Activated naive CD8-positive, alpha-beta T cell treated with anti-CD3 and anti-CD28 coated beads, Interleukin-2, amount 10 ng/mL, durations not matched to agents 7 days and 5 days (primary cell): ENCODE measurements around the gene AP3B2. TPM values are rescaled to one million over a fixed set of nuclear protein-coding genes. Genes with fewer than 3 reads are reported as not detected.

ENCODE experiments used
- ATAC-seq: fragments of 150-1000 bp; cut with Tn5 transposase; one replicate; pipeline ENCODE4 v1.10.0; 2021; ENCODE audit warnings: low read depth, moderate library complexity
- POLR2A ChIA-PET: fragments of 350-600 bp; sonication (Branson Sonifier 250); formaldehyde crosslinking; loops from one replicate; lab custom pipeline; 2021; ENCODE audit warnings: antibody characterized with exemption; lab: Charles Lee
- DNase-seq: peaks from one replicate; pipeline ENCODE4 v3.0.0; 2021
- H3K27ac Mint-ChIP-seq: one replicate; pipeline ENCODE4 v1.8.0; 2022; ENCODE audit warnings: mild to moderate bottlenecking, mixed read lengths
- H3K27me3 Mint-ChIP-seq: one replicate; pipeline ENCODE4 v1.8.0; 2022; ENCODE audit warnings: mild to moderate bottlenecking, moderate library complexity, mixed read lengths
- H3K36me3 Mint-ChIP-seq: one replicate; pipeline ENCODE4 v1.8.0; 2021; ENCODE audit warnings: mild to moderate bottlenecking, mixed read lengths
- H3K4me1 Mint-ChIP-seq: one replicate; pipeline ENCODE4 v1.8.0; 2021; ENCODE audit warnings: mixed read lengths
- H3K4me3 Mint-ChIP-seq: one replicate; pipeline ENCODE4 v1.8.0; 2022; ENCODE audit warnings: mild to moderate bottlenecking, moderate library complexity, mixed read lengths
- H3K9me3 Mint-ChIP-seq: one replicate; pipeline ENCODE4 v1.8.0; 2021; ENCODE audit warnings: mixed read lengths
- total RNA-seq, 2 experiments: library from RNA; stranded (reverse); gene quantifications; one replicate each; pipeline ENCODE4 v1.2.3, GENCODE V29; 2021

The AP3B2 gene
- total RNA-seq = under 1 TPM in 1 of 2 experiments, not detected in 1; 0.17 TPM

GRCh38 chr15:82709421-82710207, at the start of gene AP3B2:
AP3B2 (minus strand) TSS chr15:82709875; CDS start chr15:82709706, 169 bp downstream.
- Mint-ChIP-seq H3K4me1 (no peaks in the 10 kb centered on the region), H3K27me3 (peaks cover 9% of the 10 kb centered on the region), H3K27ac (no peak within 1 kb of the TSS), H3K4me3 (peak within 1 kb of the TSS; percentile 59), H3K36me3 (no peaks in the 10 kb centered on the region), H3K9me3 (no peaks in the 10 kb centered on the region)
- peak; percentile 93 for ATAC-seq
- POLR2A ChIA-PET = interaction anchor here (0.8 kb wide), 1 partner anchor 41 kb away, joined by 3 read pairs; no protein-coding TSS in a partner anchor
- DNase-seq = peak; percentile 84

DNA sequence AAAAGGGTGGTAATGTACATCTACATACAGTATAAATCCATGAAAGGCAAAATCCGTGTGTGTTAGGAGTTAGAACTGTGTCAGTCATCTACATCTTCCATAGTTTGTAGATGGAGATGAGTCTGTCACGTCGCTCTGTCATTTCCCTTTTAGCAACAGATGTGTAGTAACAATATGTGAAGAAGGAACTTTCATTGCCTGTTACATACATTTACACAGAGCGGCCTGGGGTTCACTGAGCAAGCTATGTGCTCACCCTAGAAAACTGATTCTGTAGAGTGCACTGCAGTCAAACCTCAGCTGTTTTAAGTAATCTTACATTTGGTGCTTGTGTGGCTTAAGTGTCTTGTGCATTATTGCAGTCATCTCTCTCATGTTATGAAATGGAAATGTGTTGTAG, 41.6 kb upstream of the AP3B2 start:
- Mint-ChIP-seq H3K9me3 (no peaks in the 10 kb centered on the region), H3K36me3 (peaks cover 19% of the 10 kb centered on the region), H3K4me1 (peaks cover 30% of the 10 kb centered on the region)

GRCh38 chr15:82750831-82751180, 41.1 kb upstream of the AP3B2 start:
- POLR2A ChIA-PET = interaction anchor here (0.6 to 4.2 kb wide), 9 partner anchors 10 to 316 kb away, joined by 3 to 26 read pairs (median 3); partner anchors contain the start of genes BTBD1, RAMAC, RPS17 and WHAMM
- Mint-ChIP-seq H3K4me1 (peaks cover 27% of the 10 kb centered on the region), H3K36me3 (peaks cover 16% of the 10 kb centered on the region)

More for the DNA sequence above, 41.6 kb upstream of the AP3B2 start:
- peak overlapping the region; percentile 95 for H3K27ac Mint-ChIP-seq
- no peak for DNase-seq
- no peak for ATAC-seq
- POLR2A ChIA-PET = interaction anchor here (0.7 to 4.2 kb wide), 6 partner anchors 9 to 316 kb away, joined by 3 to 26 read pairs (median 4); partner anchors contain the start of genes BTBD1, RPS17 and WHAMM
- H3K4me3 Mint-ChIP-seq = peak overlapping the region; percentile 99
- no peaks in the 10 kb centered on the region for H3K27me3 Mint-ChIP-seq

GRCh38 chr15:82749951-82750830, 40.5 kb upstream of the AP3B2 start:
- Mint-ChIP-seq H3K27me3 (no peaks in the 10 kb centered on the region), H3K4me1 (peaks cover 25% of the 10 kb centered on the region), H3K4me3 (peak overlapping the region; percentile 99), H3K9me3 (no peaks in the 10 kb centered on the region), H3K27ac (peak overlapping the region; percentile 95), H3K36me3 (peaks cover 13% of the 10 kb centered on the region)
- ATAC-seq (peak; percentile 92), DNase-seq (peak; percentile 79)
- POLR2A ChIA-PET = interaction anchor here (0.5 to 4.2 kb wide), 9 partner anchors 13 to 355 kb away, joined by 3 to 26 read pairs (median 3); partner anchors contain the start of genes BTBD1, RAMAC, RPS17 and WHAMM

More at GRCh38 chr15:82750831-82751180, 41.1 kb upstream of the AP3B2 start:
- DNase-seq (no peak), ATAC-seq (peak; percentile 43)
- Mint-ChIP-seq H3K9me3 (no peaks in the 10 kb centered on the region), H3K4me3 (peak overlapping the region; percentile 99), H3K27ac (peak overlapping the region; percentile 95), H3K27me3 (no peaks in the 10 kb centered on the region)

DNA sequence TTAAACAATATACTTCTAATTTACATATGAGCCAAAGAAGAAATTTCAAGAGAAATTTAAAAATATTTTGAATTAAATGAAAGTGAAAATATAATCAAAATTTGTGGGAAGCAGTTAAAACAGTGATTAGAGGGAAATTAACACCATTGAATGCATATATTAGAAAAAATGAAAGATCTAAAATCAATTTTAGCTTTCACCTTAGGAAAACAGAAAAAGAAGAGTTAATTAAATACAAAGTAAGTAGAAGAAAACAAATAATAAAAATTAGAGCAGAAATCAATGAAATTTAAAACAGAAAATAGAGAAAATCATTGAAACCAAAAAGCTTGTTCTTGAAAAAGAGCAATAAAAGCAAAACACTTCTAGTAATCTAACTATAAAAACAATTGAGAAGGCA, 38.6 kb upstream of the AP3B2 start:
- Mint-ChIP-seq H3K4me1 (peaks cover 22% of the 10 kb centered on the region), H3K27me3 (no peaks in the 10 kb centered on the region), H3K36me3 (peaks cover 8% of the 10 kb centered on the region), H3K4me3 (no peak overlapping the region), H3K27ac (no peak overlapping the region), H3K9me3 (no peaks in the 10 kb centered on the region)
- ATAC-seq (no peak), DNase-seq (no peak)
- POLR2A ChIA-PET = interaction anchor here (4.2 kb wide), 1 partner anchor 62 kb away, joined by 26 read pairs; the partner anchor contains the start of gene WHAMM

GRCh38 chr15:82743810-82744209, 34.1 kb upstream of the AP3B2 start:
- no peak for ATAC-seq

DNA sequence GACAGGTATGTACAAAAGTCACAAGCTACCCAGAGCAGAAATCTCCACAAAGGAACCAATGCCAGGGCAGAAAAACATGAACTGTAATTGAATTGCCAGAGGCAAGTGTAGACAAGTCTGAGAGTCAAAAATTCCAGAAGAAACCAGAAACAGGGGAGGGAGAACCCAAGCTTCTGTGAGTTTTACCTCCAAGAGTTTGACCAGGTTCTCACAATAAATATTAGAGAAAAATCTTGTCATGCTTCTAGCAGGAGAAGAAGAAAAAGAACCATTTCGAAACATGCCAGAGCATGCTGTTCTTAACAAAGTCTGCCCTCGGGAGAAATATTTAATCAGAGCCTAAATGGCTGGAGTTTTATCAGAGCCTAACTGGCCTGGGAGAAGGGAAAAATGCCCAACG, 32.5 kb upstream of the AP3B2 start:
- no peak for DNase-seq
- H3K27ac Mint-ChIP-seq = no peak overlapping the region
- H3K36me3 Mint-ChIP-seq = peaks cover 4% of the 10 kb centered on the region
- H3K4me3 Mint-ChIP-seq = no peak overlapping the region
- POLR2A ChIA-PET = no interaction called here
- no peak for ATAC-seq
- no peaks in the 10 kb centered on the region for H3K4me1 Mint-ChIP-seq
- no peaks in the 10 kb centered on the region for H3K27me3 Mint-ChIP-seq
- H3K9me3 Mint-ChIP-seq = no peaks in the 10 kb centered on the region

More at GRCh38 chr15:82743810-82744209, 34.1 kb upstream of the AP3B2 start:
- POLR2A ChIA-PET = no interaction called here
- Mint-ChIP-seq H3K4me1 (peaks cover 2% of the 10 kb centered on the region), H3K4me3 (no peak overlapping the region), H3K27ac (no peak overlapping the region), H3K36me3 (peaks cover 4% of the 10 kb centered on the region), H3K27me3 (no peaks in the 10 kb centered on the region), H3K9me3 (no peaks in the 10 kb centered on the region)
- DNase-seq = no peak

DNA sequence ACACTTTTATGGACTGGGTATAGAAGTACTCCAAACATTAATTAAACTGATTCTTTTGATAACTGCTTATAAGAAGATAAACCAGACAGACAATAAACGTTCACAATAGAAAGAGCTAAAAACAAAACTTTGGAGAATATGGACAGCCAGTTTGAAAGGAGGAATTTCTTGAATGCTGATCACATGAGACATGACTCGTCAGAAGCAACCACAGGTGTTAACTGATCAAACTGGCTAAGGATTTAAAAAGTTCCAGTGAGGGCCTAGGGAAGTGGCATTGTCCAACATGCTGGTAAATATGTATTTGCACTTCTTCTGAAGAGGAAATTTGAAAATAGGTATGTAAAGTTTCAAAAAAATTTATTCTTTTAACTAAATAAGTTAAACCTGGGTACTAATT, 29.4 kb upstream of the AP3B2 start:
- H3K36me3 Mint-ChIP-seq = peaks cover 8% of the 10 kb centered on the region
- no peak overlapping the region for H3K4me3 Mint-ChIP-seq
- POLR2A ChIA-PET = no interaction called here

DNA sequence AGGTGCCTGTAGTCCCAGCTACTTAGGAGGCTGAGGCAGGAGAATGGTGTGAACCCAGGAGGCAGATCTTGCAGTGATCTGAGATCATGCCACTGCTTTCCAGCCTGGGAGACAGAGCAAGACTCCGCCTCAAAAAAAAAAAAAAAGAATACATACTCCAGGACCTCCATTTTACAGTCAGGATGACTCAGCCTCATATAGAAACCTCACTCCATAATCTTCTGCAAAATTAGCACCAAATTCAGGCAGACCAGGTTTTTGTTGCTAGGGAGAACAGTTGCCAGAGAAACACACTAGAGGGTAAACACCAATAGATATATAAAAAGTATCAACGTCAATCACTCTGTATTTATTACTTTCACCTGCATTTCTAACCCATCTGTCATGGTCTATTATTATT, 28.3 kb upstream of the AP3B2 start:
- POLR2A ChIA-PET = no interaction called here

More for the DNA sequence above, 29.4 kb upstream of the AP3B2 start:
- no peaks in the 10 kb centered on the region for H3K27me3 Mint-ChIP-seq
- ATAC-seq = no peak
- H3K9me3 Mint-ChIP-seq = no peaks in the 10 kb centered on the region
- no peaks in the 10 kb centered on the region for H3K4me1 Mint-ChIP-seq
- H3K27ac Mint-ChIP-seq = no peak overlapping the region
- no peak for DNase-seq

GRCh38 chr15:82731527-82731926, 21.9 kb upstream of the AP3B2 start:
- ATAC-seq (no peak), DNase-seq (no peak)
- POLR2A ChIA-PET = no interaction called here
- H3K9me3 Mint-ChIP-seq = no peaks in the 10 kb centered on the region
- no peaks in the 10 kb centered on the region for H3K4me1 Mint-ChIP-seq
- no peaks in the 10 kb centered on the region for H3K27me3 Mint-ChIP-seq
- H3K4me3 Mint-ChIP-seq = no peak overlapping the region
- no peak overlapping the region for H3K27ac Mint-ChIP-seq
- peaks cover 14% of the 10 kb centered on the region for H3K36me3 Mint-ChIP-seq

More for the DNA sequence above, 28.3 kb upstream of the AP3B2 start:
- ATAC-seq = no peak
- Mint-ChIP-seq H3K36me3 (peaks cover 6% of the 10 kb centered on the region), H3K9me3 (no peaks in the 10 kb centered on the region), H3K4me3 (no peak overlapping the region), H3K27me3 (no peaks in the 10 kb centered on the region), H3K27ac (no peak overlapping the region), H3K4me1 (no peaks in the 10 kb centered on the region)
- no peak for DNase-seq

GRCh38 chr15:82730022-82730530, 20.4 kb upstream of the AP3B2 start:
- H3K9me3 Mint-ChIP-seq = no peaks in the 10 kb centered on the region
- H3K27ac Mint-ChIP-seq = no peak overlapping the region
- no peak for ATAC-seq
- POLR2A ChIA-PET = interaction anchor here (0.5 kb wide), 1 partner anchor 84 kb away, joined by 4 read pairs; no protein-coding TSS in a partner anchor
- DNase-seq = no peak
- no peaks in the 10 kb centered on the region for H3K27me3 Mint-ChIP-seq
- peaks cover 10% of the 10 kb centered on the region for H3K36me3 Mint-ChIP-seq
- H3K4me3 Mint-ChIP-seq = no peak overlapping the region
- no peaks in the 10 kb centered on the region for H3K4me1 Mint-ChIP-seq

GRCh38 chr15:82726816-82727215, 17.1 kb upstream of the AP3B2 start:
- Mint-ChIP-seq H3K27ac (no peak overlapping the region), H3K4me1 (no peaks in the 10 kb centered on the region)
- POLR2A ChIA-PET = no interaction called here

GRCh38 chr15:82715003-82715402, 5.3 kb upstream of the AP3B2 start:
- H3K9me3 Mint-ChIP-seq = peaks cover 6% of the 10 kb centered on the region
- H3K27me3 Mint-ChIP-seq = peaks cover 12% of the 10 kb centered on the region
- DNase-seq = no peak
- no peaks in the 10 kb centered on the region for H3K36me3 Mint-ChIP-seq
- ATAC-seq = no peak
- no peaks in the 10 kb centered on the region for H3K4me1 Mint-ChIP-seq
- H3K27ac Mint-ChIP-seq = no peak overlapping the region
- H3K4me3 Mint-ChIP-seq = no peak overlapping the region
- POLR2A ChIA-PET = no interaction called here

More at GRCh38 chr15:82726816-82727215, 17.1 kb upstream of the AP3B2 start:
- H3K4me3 Mint-ChIP-seq = no peak overlapping the region
- peaks cover 8% of the 10 kb centered on the region for H3K36me3 Mint-ChIP-seq
- no peaks in the 10 kb centered on the region for H3K27me3 Mint-ChIP-seq
- ATAC-seq (no peak), DNase-seq (no peak)
- no peaks in the 10 kb centered on the region for H3K9me3 Mint-ChIP-seq
